ENCODE results near the gene HES2. TPM values are rescaled to one million over a fixed set of nuclear protein-coding genes. Genes with fewer than 3 reads are reported as not detected.

HES2 gene
- total RNA-seq, 2 donors from 2014 or later: 2.2 to 13.4 TPM

GRCh38 chr1:6443339-6444115, 23.8 kb upstream of the HES2 start:
- Histone ChIP-seq H3K27me3 (replicated peaks; ENCODE audit: insufficient read depth) (peaks cover 10% of the 10 kb centered on the region), H3K9me3 (no peaks in the 10 kb centered on the region), H3K4me3 (no peak overlapping the region), H3K27ac (no peak overlapping the region), H3K4me1 (replicated peaks) (no peaks in the 10 kb centered on the region), H3K36me3 (no peaks in the 10 kb centered on the region)
- intact Hi-C loops (cut with DNase I): no loop called here
- TF ChIP-seq POLR2AphosphoS5 (IDR thresholded peaks at IDR 0.05) (no peak), POLR2A (IDR thresholded peaks at IDR 0.05) (no peak), CTCF (IDR thresholded peaks at IDR 0.05) (no peak)
- WGBS: 76% methylated on average over 20 of the region's 21 CpGs
- no peak for DNase-seq (ENCODE audit: low spot score)

- no peak overlapping the region for H3K4me3 ChIP-seq
Observed at GRCh38 chr1:6441586-6441985, 21.9 kb upstream of the HES2 start.

GRCh38 chr1:6440198-6441126, 20.7 kb upstream of the HES2 start:
- DNase-seq (ENCODE audit: low spot score): peak; percentile 58
- H3K4me3 ChIP-seq: no peak overlapping the region
- no peaks in the 10 kb centered on the region for H3K27me3 ChIP-seq (replicated peaks; ENCODE audit: insufficient read depth)

More at GRCh38 chr1:6441586-6441985, 21.9 kb upstream of the HES2 start:
- H3K36me3 ChIP-seq: no peaks in the 10 kb centered on the region
- no peaks in the 10 kb centered on the region for H3K9me3 ChIP-seq
- H3K27ac ChIP-seq: no peak overlapping the region
- H3K4me1 ChIP-seq (replicated peaks): no peaks in the 10 kb centered on the region
- intact Hi-C loops (cut with DNase I): no loop called here
- 93% methylated on average over 7 of the region's 7 CpGs for WGBS
- TF ChIP-seq CTCF (IDR thresholded peaks at IDR 0.05): no peak
- TF ChIP-seq POLR2A (IDR thresholded peaks at IDR 0.05): no peak
- TF ChIP-seq POLR2AphosphoS5 (IDR thresholded peaks at IDR 0.05): no peak
- no peak for DNase-seq (ENCODE audit: low spot score)
- H3K27me3 ChIP-seq (replicated peaks; ENCODE audit: insufficient read depth): peaks cover 1% of the 10 kb centered on the region

GRCh38 chr1:6438047-6438525, 18.4 kb upstream of the HES2 start:
- Histone ChIP-seq H3K4me1 (replicated peaks) (no peaks in the 10 kb centered on the region), H3K4me3 (no peak overlapping the region), H3K27ac (no peak overlapping the region), H3K36me3 (no peaks in the 10 kb centered on the region), H3K27me3 (replicated peaks; ENCODE audit: insufficient read depth) (no peaks in the 10 kb centered on the region), H3K9me3 (no peaks in the 10 kb centered on the region)
- DNase-seq (ENCODE audit: low spot score): peak; percentile 54
- intact Hi-C loops (cut with DNase I): loop anchor here (2.0 kb wide), 1 partner anchor 191 kb away; no protein-coding TSS in a partner anchor
- peak; percentile 88 to 92 (median 90) for TF ChIP-seq CTCF (IDR thresholded peaks at IDR 0.05)
- no peak for TF ChIP-seq POLR2A (IDR thresholded peaks at IDR 0.05)
- 23% methylated on average over 5 of the region's 5 CpGs for WGBS

More at GRCh38 chr1:6440198-6441126, 20.7 kb upstream of the HES2 start:
- TF ChIP-seq POLR2A (IDR thresholded peaks at IDR 0.05) (no peak), CTCF (IDR thresholded peaks at IDR 0.05) (peak in 2 of 4 experiments; percentile 12 to 26), POLR2AphosphoS5 (IDR thresholded peaks at IDR 0.05) (no peak)
- Histone ChIP-seq H3K27ac (no peak overlapping the region), H3K36me3 (no peaks in the 10 kb centered on the region), H3K9me3 (no peaks in the 10 kb centered on the region), H3K4me1 (replicated peaks) (no peaks in the 10 kb centered on the region)
- intact Hi-C loops (cut with DNase I): no loop called here
- WGBS: 13% methylated on average over 49 of the region's 101 CpGs

Data from prostate gland (tissue), 2 donors.